Inflammatory macrophage treated with lipopolysaccharide for 1 hour (primary cell): ENCODE measurements around the gene FNDC3A.
"Not testable (repeated sequence)": the region's sequence is repeated elsewhere in the genome, so short reads cannot be mapped to it uniquely, and the experiment has no call there.

ENCODE experiments used
- DNase-seq, 2 donors: peaks; one replicate each; pipeline ENCODE4 v3.0.0-alpha.2; 2020 to 2022

Gene FNDC3A

GRCh38 chr13:48976576-48977285, 1.0 kb downstream of the FNDC3A start:
- peak; percentile 21 to 50 for DNase-seq

- no peak for DNase-seq
Measured at GRCh38 chr13:48977286-48977625, 1.5 kb downstream of the FNDC3A start.

DNA sequence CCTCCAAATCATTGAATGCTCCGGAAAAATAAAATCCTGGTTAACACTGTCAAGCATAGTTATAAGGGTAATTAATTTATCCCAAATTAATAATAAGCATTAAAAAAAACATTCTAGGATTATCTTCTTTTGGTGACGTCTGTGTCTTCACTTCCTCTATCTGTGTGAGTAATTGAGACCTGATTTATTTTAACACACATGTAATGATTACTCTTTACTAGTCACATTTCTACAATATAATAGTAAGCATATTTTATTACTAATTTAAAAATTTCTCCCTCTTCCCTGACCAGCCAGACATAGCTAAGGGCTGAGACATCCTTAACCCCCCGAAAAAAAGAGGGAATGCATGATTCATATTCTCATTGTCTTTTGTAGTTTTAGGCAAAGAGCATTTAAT, 2.3 kb downstream of the FNDC3A start:
- DNase-seq = peak in 1 of 2 donors; percentile 31

- no peak for DNase-seq
Measured at GRCh38 chr13:48978942-48979601, 3.4 kb downstream of the FNDC3A start.

- DNase-seq = peak; percentile 65 to 66
Measured at GRCh38 chr13:48979892-48980291, 4.2 kb downstream of the FNDC3A start.

- no peak for DNase-seq
Measured at GRCh38 chr13:48983331-48983730, 7.6 kb downstream of the FNDC3A start.

- no peak for DNase-seq
Measured at GRCh38 chr13:48985756-48986155, 10.0 kb downstream of the FNDC3A start.

GRCh38 chr13:48990900-48991299, 15.2 kb downstream of the FNDC3A start:
- no peak for DNase-seq

DNA sequence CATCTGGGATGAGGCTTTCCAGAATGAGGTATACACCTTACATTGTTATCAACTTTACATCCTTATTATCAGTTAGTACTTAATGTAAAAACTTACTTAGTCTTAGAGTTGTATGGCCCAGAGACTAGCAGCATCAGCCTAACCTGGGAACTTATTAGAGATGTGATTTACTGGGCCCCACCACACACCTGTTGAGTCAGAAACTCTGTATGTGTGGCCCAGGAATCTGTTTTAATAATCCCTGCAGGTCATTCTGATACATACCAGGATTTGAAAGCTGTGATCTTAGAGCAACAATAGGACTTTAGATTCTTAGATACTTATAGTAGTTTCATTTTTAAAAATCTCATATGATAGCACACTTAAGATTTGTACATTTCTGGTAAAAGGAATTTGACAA, 17.4 kb downstream of the FNDC3A start:
- DNase-seq = no peak

GRCh38 chr13:48994706-48995105, 19.0 kb downstream of the FNDC3A start:
- peak; percentile 46 to 52 for DNase-seq

- DNase-seq = no peak
Measured at GRCh38 chr13:48998641-48999292, 23.1 kb downstream of the FNDC3A start.

- DNase-seq = no peak
Measured at GRCh38 chr13:49000247-49000646, 24.5 kb downstream of the FNDC3A start.

GRCh38 chr13:49018986-49019635, 43.4 kb downstream of the FNDC3A start:
- not testable (repeated sequence) for DNase-seq

DNA sequence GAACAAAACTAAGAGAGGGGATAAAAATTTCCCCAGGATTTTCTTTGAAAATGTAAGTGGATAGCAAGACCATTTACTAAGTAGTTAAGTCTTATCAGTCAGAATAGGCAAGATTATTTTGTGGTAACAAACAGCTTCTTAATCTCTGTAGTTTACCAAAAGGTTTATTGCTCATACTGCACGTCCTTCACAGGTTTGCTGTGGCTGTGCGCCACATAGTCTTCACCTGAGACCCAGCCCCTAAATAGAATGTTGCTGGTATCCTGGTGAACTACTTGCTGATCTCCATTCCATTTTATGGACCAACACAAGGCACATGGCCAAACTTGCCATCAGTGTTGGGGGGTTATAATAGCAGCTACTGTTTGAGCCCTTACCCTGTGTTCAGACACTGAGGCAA, 44.6 kb downstream of the FNDC3A start:
- no peak for DNase-seq

DNA sequence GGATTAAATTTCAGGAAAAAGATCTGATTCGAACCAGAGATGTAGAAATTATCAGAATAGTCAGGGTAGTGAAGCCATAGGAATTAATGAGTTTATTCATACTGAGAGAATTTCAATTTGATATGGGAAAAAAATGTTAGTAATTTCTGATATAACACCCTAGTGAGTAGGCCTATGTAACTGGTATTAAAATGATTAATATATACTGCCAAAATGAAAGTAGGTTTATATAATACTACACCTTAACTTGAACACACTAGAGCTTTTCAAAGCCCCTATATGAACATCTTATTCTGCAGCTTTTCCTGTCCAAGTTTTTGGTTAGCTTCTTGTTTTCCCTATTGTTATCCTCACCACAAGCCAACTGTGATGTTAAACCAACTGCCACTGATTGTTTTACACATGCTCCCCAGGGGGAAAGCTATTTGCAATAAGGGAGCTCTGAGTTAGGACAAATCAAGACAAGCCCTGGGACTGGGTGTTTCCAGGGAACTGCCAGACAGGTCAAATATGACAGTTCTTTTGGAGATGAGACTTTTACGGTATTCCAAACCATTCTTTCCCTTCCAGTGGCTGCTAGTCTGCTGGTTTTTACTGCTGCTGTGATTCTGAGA, 45.3 kb downstream of the FNDC3A start:
- no peak for DNase-seq

DNA sequence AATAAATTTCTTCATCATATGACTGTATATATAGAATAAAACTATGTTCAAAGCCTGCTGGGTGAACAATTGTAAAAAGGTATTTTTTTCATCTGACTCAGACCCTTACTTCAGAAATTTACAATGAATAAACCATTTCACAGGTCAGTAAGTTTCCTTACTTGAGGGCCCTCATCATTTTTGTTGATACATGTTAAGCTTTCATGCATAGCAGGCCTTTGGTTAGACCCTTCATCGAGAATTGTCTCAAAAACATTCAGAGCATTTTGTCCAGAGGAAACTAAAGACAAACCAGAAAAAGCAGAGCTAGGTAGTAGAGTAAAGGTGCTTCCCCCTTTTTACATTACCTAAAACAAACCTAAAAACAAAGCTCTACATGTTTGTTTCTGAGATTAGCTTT, 46.2 kb downstream of the FNDC3A start:
- no peak for DNase-seq

DNA sequence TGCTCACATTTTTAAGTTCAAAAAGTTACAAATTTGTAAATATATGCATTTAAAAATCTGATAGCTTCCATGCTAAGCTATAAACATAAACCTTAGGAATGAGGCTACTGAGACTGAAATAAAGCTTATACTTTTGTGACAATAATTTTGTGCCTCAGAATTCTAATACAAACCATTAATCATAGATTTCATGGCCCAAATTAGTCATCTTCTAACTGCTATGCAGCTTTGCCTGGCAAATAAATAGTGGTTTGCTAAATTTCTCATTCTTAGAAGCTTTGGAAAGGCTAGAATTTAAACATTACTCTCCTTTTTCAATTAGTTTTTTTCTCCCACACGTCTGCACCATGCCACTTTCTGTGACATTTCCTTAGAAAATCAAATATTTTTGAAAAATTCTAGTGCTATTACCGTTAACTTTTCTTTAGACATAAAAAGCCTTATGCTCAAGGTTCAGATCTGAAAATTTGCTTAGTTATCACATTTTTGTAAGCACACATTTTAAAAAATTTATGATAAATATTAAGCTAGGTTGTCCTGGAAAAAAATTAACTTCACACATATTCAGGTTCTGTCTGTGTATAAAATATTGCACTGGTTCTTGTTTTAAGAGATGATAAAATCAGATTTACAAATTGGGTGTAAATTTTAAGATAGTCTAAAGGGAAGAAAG, 46.9 kb downstream of the FNDC3A start:
- DNase-seq = no peak

DNA sequence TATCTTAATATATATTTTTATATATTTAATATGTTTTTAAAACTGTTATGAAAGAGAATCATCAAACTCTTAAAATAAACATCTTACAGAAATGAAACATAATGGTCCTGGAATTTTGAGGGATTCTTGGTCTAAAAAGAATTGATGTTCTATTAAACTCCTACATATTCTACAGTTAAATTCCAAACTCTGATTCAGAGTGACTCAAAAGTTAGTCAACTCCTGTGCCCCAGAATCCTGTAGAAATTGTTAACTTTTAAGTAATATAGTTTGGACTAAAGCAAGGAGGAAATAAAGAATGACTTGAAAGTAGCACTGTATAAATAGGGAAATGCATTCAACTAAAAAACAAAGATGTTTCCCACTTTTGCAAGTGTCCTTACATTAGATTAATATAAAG, 47.7 kb downstream of the FNDC3A start:
- peak; percentile 23 to 35 for DNase-seq

DNA sequence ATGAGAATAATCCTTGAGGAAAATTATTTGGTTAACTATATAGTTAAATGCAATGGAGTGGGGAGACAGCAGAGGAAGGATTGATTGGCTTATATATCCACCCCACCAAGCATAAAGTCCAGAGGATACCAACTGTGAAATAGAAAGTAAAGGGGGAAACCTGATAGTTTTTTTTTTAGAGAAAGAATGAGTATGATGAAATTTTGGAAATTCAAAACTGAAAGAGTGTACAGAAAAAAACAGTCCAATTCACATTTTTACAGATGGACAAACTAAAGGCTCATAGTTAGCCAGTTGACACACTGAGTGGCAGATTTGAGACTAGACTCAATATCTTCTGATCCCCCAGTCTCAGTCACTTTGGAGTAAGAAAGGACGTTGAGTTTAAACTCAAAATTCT, 51.1 kb downstream of the FNDC3A start:
- peak; percentile 42 to 44 for DNase-seq

DNA sequence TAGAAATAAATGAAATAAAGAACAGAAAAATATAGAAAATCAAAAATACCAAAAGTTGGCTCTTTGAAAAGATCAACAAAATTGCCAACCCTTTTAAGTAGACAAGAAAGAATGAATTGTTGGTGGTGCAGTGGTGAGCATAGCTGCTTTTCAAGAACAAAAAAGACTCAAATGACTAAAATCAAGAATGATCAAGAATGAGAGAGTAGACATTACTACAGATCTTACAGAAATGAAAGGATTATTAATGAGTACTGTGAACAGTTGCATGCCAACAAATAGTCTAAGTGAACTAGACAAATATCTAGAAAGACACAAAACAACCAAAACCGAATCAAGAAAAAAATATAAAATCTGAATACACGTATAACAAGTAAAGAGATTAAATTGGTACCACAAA, 53.9 kb downstream of the FNDC3A start:
- no peak for DNase-seq

DNA sequence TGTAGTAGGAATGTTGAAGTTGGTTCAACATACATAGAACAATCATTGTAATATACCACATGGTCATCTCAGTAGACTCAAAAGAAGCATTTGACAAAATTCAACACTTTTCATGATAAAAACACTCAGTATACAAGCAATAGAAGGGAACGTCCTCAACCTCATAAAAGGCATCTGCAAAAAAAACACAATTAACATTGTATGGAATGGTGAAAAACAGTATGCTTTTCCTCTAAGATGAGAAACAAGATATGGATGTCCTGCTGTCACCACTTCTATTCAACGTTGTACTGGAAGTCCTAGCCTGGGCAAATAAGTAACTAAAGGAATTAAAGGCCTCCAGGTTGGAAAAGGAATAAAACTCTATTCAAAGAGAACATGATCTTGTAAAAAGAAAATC, 54.5 kb downstream of the FNDC3A start:
- DNase-seq = no peak

GRCh38 chr13:49040872-49041271, 65.2 kb downstream of the FNDC3A start:
- no peak for DNase-seq

GRCh38 chr13:49042476-49042875, 66.8 kb downstream of the FNDC3A start:
- DNase-seq = no peak
